ENCODE data around the gene CEBPE. TPM values are rescaled to one million over a fixed set of nuclear protein-coding genes. Genes with fewer than 3 reads are reported as not detected.

CEBPE gene
- polyA plus RNA-seq, 1 of the 3 experiments (the other 2 are of a cell fraction): not detected

DNA sequence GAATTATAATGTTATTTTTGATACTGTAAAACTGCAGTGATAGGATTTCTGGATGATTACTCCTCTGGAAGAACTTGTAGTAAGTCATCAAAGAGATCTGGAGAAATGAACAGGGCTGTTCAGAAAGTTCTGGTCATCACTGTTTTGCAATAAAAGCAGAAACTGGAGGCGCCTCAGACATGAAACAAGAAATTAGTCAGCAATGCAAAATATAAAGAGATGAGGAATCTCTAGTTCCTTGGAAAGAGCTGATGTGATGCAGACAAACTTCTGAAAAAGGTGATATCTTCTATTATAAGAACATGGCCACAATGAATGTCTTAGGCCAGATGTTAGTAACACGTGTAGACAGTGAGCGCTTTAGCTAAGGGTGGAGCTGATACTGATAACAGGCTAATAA is 33.6 kb downstream of the CEBPE start:
- POLR2A ChIA-PET: no interaction called here
- no peak for DNase-seq

DNA sequence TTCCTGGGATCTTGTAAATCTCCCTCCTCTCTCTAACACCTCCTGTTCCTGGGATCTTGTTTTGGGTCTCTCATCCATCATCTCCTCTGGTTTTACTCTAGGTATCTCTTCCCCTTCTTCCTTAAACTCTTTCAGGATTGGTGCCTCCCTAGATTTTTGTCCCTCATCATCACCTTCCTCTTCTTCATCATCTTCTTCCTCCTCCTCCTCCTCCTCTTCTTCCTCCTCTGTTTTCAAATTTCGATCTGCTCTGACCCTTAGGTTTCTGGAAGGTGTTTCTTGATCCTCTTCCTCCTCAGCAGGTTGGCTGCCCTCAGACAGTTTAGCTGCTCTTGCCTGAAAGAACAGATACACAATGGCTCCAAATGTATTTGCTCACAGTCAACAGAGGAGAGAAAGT is 38.6 kb downstream of the CEBPE start:
- ChIA-PET POLR2A (no interaction called here), CTCF (interaction anchor here (1.1 to 5.8 kb wide), 3 partner anchors 9 to 106 kb away, joined by 3 to 68 read pairs (median 10); no protein-coding TSS in a partner anchor)
- peak overlapping the region in 1 of 2 experiments; percentile 75; a peak in 2 of 4 replicates for H3K27ac ChIP-seq (ENCODE audit: low read depth in 2 of 2, low read length in 1 of 2)
- H3K4me2 ChIP-seq: no peak overlapping the region
- peaks cover 71 to 86% of the 10 kb centered on the region in 2 experiments for H3K36me3 ChIP-seq (replicated peaks in 1 of 2; ENCODE audit: control insufficient read depth in 1 of 2, insufficient read depth in 2 of 2, low read length in 1 of 2)
- H3K27me3 ChIP-seq (ENCODE audit: insufficient read depth): no peaks in the 10 kb centered on the region
- peaks cover 41% of the 10 kb centered on the region for H3F3A ChIP-seq (replicated peaks; ENCODE audit: insufficient read depth)
- DNase-seq: no peak
- no peaks in the 10 kb centered on the region for H3K9me3 ChIP-seq
- TF ChIP-seq NFIC (IDR thresholded peaks at IDR 0.05; ENCODE audit: borderline replicate concordance): no peak
- TF ChIP-seq POLR2AphosphoS5 (IDR thresholded peaks at IDR 0.05; ENCODE audit: low read depth, low read length): no peak
- TF ChIP-seq, protein P1, sequence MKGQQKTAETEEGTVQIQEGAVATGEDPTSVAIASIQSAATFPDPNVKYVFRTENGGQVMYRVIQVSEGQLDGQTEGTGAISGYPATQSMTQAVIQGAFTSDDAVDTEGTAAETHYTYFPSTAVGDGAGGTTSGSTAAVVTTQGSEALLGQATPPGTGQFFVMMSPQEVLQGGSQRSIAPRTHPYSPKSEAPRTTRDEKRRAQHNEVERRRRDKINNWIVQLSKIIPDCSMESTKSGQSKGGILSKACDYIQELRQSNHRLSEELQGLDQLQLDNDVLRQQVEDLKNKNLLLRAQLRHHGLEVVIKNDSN (IDR thresholded peaks at IDR 0.05; ENCODE audit: borderline replicate concordance, low read depth): no peak
- H2AFZ ChIP-seq (ENCODE audit: low read depth): no peak overlapping the region
- peaks cover 55% of the 10 kb centered on the region for H3K79me2 ChIP-seq (ENCODE audit: insufficient read depth)
- H3K4me1 ChIP-seq (ENCODE audit: control insufficient read depth in 1 of 2, insufficient read depth in 2 of 2, low read depth in 1 of 2, low read length in 1 of 2): peaks cover 0 to 22% of the 10 kb centered on the region in 2 experiments; a peak in 2 of 4 replicates
- no peaks in the 10 kb centered on the region for H4K20me1 ChIP-seq (ENCODE audit: insufficient read depth)
- H3K9ac ChIP-seq: no peak overlapping the region
- WGBS (ENCODE audit: low lambda C conversion rate): 64% methylated on average over 1 of the region's 1 CpG
- no peaks in the 10 kb centered on the region for H3K9me2 ChIP-seq
- H3K4me3 ChIP-seq (ENCODE audit: low read depth in 2 of 2, low read length in 1 of 2): no peak overlapping the region

More for the DNA sequence above, 33.6 kb downstream of the CEBPE start:
- peaks cover 80% of the 10 kb centered on the region for H3K79me2 ChIP-seq (ENCODE audit: insufficient read depth)
- H3K27me3 ChIP-seq (ENCODE audit: insufficient read depth): no peaks in the 10 kb centered on the region
- peaks cover 66 to 96% of the 10 kb centered on the region in 2 experiments for H3K36me3 ChIP-seq (replicated peaks in 1 of 2; ENCODE audit: control insufficient read depth in 1 of 2, insufficient read depth in 2 of 2, low read length in 1 of 2)
- no peak overlapping the region for H3K9ac ChIP-seq
- WGBS (ENCODE audit: low lambda C conversion rate): 95% methylated on average over 3 of the region's 3 CpGs
- no peak overlapping the region for H3K4me3 ChIP-seq (ENCODE audit: low read depth in 2 of 2, low read length in 1 of 2)
- TF ChIP-seq, protein P2, sequence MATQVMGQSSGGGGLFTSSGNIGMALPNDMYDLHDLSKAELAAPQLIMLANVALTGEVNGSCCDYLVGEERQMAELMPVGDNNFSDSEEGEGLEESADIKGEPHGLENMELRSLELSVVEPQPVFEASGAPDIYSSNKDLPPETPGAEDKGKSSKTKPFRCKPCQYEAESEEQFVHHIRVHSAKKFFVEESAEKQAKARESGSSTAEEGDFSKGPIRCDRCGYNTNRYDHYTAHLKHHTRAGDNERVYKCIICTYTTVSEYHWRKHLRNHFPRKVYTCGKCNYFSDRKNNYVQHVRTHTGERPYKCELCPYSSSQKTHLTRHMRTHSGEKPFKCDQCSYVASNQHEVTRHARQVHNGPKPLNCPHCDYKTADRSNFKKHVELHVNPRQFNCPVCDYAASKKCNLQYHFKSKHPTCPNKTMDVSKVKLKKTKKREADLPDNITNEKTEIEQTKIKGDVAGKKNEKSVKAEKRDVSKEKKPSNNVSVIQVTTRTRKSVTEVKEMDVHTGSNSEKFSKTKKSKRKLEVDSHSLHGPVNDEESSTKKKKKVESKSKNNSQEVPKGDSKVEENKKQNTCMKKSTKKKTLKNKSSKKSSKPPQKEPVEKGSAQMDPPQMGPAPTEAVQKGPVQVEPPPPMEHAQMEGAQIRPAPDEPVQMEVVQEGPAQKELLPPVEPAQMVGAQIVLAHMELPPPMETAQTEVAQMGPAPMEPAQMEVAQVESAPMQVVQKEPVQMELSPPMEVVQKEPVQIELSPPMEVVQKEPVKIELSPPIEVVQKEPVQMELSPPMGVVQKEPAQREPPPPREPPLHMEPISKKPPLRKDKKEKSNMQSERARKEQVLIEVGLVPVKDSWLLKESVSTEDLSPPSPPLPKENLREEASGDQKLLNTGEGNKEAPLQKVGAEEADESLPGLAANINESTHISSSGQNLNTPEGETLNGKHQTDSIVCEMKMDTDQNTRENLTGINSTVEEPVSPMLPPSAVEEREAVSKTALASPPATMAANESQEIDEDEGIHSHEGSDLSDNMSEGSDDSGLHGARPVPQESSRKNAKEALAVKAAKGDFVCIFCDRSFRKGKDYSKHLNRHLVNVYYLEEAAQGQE (IDR thresholded peaks at IDR 0.05; ENCODE audit: low read depth, low read length): no peak
- TF ChIP-seq RFX5 (IDR thresholded peaks at IDR 0.05; ENCODE audit: low read length) (no peak), RCOR1 (IDR thresholded peaks at IDR 0.05; ENCODE audit: low read length) (no peak), GABPA (IDR thresholded peaks at IDR 0.05; ENCODE audit: low read depth) (no peak)
- no peaks in the 10 kb centered on the region for H3K9me2 ChIP-seq
- H3K4me1 ChIP-seq (ENCODE audit: control insufficient read depth in 1 of 2, insufficient read depth in 2 of 2, low read depth in 1 of 2, low read length in 1 of 2): no peaks in the 10 kb centered on the region
- no peak overlapping the region for H3K4me2 ChIP-seq
- no peaks in the 10 kb centered on the region; the same call in 1 of the 2 replicates for H4K20me1 ChIP-seq (ENCODE audit: insufficient read depth)
- CTCF ChIA-PET: interaction anchor here (0.8 to 7.5 kb wide), 7 partner anchors 8 to 112 kb away, joined by 3 to 73 read pairs (median 6); no protein-coding TSS in a partner anchor
- H3K27ac ChIP-seq (ENCODE audit: low read depth in 2 of 2, low read length in 1 of 2): no peak overlapping the region
- H2AFZ ChIP-seq (ENCODE audit: low read depth): no peak overlapping the region
- peaks cover 24% of the 10 kb centered on the region for H3F3A ChIP-seq (replicated peaks; ENCODE audit: insufficient read depth)
- no peaks in the 10 kb centered on the region for H3K9me3 ChIP-seq

Measured in SK-N-SH (cell line).